Measurements from ENCODE around the gene HABP4.

GRCh38 chr9:96457266-96457665 is 7.3 kb downstream of the HABP4 start:
- TF ChIP-seq POLR2A (IDR thresholded peaks at IDR 0.05) (no peak), CTCF (IDR thresholded peaks at IDR 0.05) (no peak)
